GM12864 (cell line): ENCODE measurements around the gene SEMA3A.

ENCODE experiments used
- DNase-seq: peaks from one replicate; pipeline ENCODE4 v3.0.0-alpha.2; 2011; ENCODE audit warnings: low read depth
- H3K4me3 ChIP-seq: 2 replicates; pipeline ENCODE4 v1.5.1; 2011; ENCODE audit warnings: mild to moderate bottlenecking, low read depth, low read length, control low read depth
- CTCF ChIP-seq: IDR thresholded peaks from 2 replicates; pipeline ENCODE4 v1.5.1; 2011; ENCODE audit warnings: low read depth, mild to moderate bottlenecking, moderate library complexity, low read length, control low read depth, inconsistent platforms; ENCODE audit errors: missing control alignments

Gene SEMA3A

GRCh38 chr7:83921271-83921940, 273.2 kb downstream of the SEMA3A start:
- TF ChIP-seq CTCF: no peak
- DNase-seq: no peak
- no peak overlapping the region for H3K4me3 ChIP-seq

GRCh38 chr7:83918142-83918541, 276.4 kb downstream of the SEMA3A start:
- H3K4me3 ChIP-seq: no peak overlapping the region
- DNase-seq: no peak
- TF ChIP-seq CTCF: no peak

- no peak for TF ChIP-seq CTCF
- no peak overlapping the region for H3K4me3 ChIP-seq
- no peak for DNase-seq
Observed at GRCh38 chr7:83913174-83913573, 281.4 kb downstream of the SEMA3A start.

- TF ChIP-seq CTCF: no peak
- no peak overlapping the region for H3K4me3 ChIP-seq
- DNase-seq: no peak
Observed at GRCh38 chr7:83908526-83908925, 286.1 kb downstream of the SEMA3A start.
